ENCODE data around the gene PPP1CA.
A peak's percentile ranks its signal among the peaks of the same experiment; 100 is the strongest.

Gene PPP1CA

DNA sequence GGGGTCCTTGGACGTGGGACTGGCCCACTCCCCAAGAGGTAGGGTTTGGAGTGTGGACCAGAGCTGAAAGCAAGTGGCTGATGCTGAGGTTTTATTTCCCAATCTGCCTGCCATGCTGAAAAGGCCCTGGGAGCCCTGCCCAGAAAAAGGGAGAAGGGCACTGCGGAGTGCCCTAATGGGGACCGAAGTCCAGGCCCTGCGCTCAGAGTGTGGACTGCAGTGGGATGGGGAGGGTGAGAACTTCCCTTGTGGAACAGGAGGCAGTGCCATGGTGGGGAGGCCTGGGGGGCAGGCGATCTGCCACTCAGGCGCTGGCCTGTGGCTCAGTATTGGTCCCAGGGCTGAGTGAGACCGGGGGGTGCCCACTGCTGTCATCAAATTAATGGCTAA, 46.6 kb upstream of the PPP1CA start:
- no peak overlapping the region for H3K4me3 ChIP-seq (ENCODE audit: low read depth in 1 of 2, low read length in 2 of 2)
- ATAC-seq (ENCODE audit: insufficient read depth, low read depth) (no peak), DNase-seq (no peak)
- H3K4me2 ChIP-seq (ENCODE audit: insufficient read depth, low read length) = no peak overlapping the region
- H3K36me3 ChIP-seq (ENCODE audit: insufficient read depth, low read length) = no peaks in the 10 kb centered on the region
- H2AFZ ChIP-seq (ENCODE audit: low read depth, low read length) = no peak overlapping the region
- H3K4me1 ChIP-seq (ENCODE audit: insufficient read depth, low read length) = peaks cover 23% of the 10 kb centered on the region
- no peaks in the 10 kb centered on the region for H3K27me3 ChIP-seq (ENCODE audit: insufficient read depth, low read length, poor library complexity)
- no peak overlapping the region for H3K27ac ChIP-seq (ENCODE audit: low read length)
- H3K79me2 ChIP-seq (ENCODE audit: insufficient read depth, low read length) = peaks cover 6% of the 10 kb centered on the region; the same call in 1 of the 2 replicates
- no peaks in the 10 kb centered on the region for H3K9me3 ChIP-seq (ENCODE audit: insufficient read depth, low read length, severe bottlenecking)
- no peaks in the 10 kb centered on the region for H4K20me1 ChIP-seq (ENCODE audit: insufficient read depth, low read length)
- TF ChIP-seq CTCF (IDR thresholded peaks at IDR 0.05; ENCODE audit: borderline replicate concordance, extremely low read depth, low read length, poor library complexity, severe bottlenecking) (no peak), EZH2 (IDR thresholded peaks at IDR 0.05; ENCODE audit: borderline replicate concordance, low read depth, low read length, severe bottlenecking) (no peak)
- H3K9ac ChIP-seq (ENCODE audit: low read depth, low read length) = no peak overlapping the region

- no peak overlapping the region for H3K4me3 ChIP-seq (ENCODE audit: low read depth in 1 of 2, low read length in 2 of 2)
- H3K4me2 ChIP-seq (ENCODE audit: insufficient read depth, low read length) = peak overlapping the region; percentile 57
- no peak overlapping the region; the same call in 1 of the 2 replicates for H3K27ac ChIP-seq (ENCODE audit: low read length)
Observed at GRCh38 chr11:67445515-67445914, 43.9 kb upstream of the PPP1CA start.

DNA sequence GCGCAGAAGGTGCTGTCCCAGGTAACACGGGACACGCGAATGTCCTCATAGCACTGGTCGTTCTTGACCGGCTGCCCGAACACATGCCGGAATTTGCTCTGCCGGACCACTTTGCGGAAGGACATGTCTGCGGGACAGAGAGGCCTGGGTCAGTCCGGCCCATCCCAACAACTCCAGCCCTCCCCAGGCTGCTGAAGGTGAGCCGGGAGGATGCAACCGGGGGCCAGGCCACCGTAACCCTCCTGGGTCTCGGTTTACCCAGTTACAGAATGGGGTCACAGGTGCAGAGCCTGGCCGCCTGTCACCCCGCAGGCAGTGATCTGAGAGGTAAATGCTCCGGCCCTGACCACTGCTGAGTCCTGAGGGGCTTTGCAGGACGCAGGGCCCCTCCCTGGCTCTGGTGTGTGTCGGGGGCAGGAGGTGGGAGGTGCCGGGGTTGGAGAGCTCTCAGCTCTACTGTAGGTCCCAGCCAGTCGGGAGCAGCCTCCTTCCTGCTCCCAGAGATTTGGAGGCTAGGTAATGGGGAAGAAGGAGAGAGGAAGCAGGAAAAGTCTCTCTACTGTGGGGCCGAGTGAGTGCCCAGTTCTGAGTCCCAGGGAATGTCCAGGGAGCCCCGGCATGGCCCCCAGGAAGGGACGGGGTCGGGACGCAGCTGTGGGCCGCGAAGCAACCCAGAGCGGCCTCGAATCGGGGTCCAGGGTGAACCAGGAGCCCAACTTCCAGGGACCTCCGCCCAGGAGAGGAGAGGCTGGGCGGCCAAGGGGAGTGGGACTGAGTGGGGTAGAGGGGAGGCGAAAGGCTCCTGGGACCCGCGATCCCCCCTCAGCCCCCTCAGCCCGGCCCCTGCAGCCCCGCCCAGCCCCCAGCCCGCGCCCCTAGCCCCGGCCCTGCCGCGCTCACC, 41.1 kb upstream of the PPP1CA start:
- ATAC-seq (ENCODE audit: insufficient read depth, low read depth) (no peak; the same call in 2 of the 3 replicates), DNase-seq (peak; percentile 23)
- H2AFZ ChIP-seq (ENCODE audit: low read depth, low read length) = no peak overlapping the region
- H3K9ac ChIP-seq (ENCODE audit: low read depth, low read length) = peak overlapping the region; percentile 28
- H3K27ac ChIP-seq (ENCODE audit: low read length) = peak overlapping the region; percentile 69
- H4K20me1 ChIP-seq (ENCODE audit: insufficient read depth, low read length) = peaks cover 3% of the 10 kb centered on the region; the same call in 1 of the 2 replicates
- H3K4me3 ChIP-seq (ENCODE audit: low read depth in 1 of 2, low read length in 2 of 2) = no peak overlapping the region
- no peak for TF ChIP-seq EZH2 (IDR thresholded peaks at IDR 0.05; ENCODE audit: borderline replicate concordance, low read depth, low read length, severe bottlenecking)
- no peak for TF ChIP-seq CTCF (IDR thresholded peaks at IDR 0.05; ENCODE audit: borderline replicate concordance, extremely low read depth, low read length, poor library complexity, severe bottlenecking)
- H3K4me1 ChIP-seq (ENCODE audit: insufficient read depth, low read length) = peaks cover 54% of the 10 kb centered on the region
- H3K27me3 ChIP-seq (ENCODE audit: insufficient read depth, low read length, poor library complexity) = no peaks in the 10 kb centered on the region
- peaks cover 17% of the 10 kb centered on the region; the same call in 1 of the 2 replicates for H3K36me3 ChIP-seq (ENCODE audit: insufficient read depth, low read length)
- no peaks in the 10 kb centered on the region for H3K9me3 ChIP-seq (ENCODE audit: insufficient read depth, low read length, severe bottlenecking)
- peak overlapping the region; percentile 57 for H3K4me2 ChIP-seq (ENCODE audit: insufficient read depth, low read length)
- peaks cover 33% of the 10 kb centered on the region for H3K79me2 ChIP-seq (ENCODE audit: insufficient read depth, low read length)

More at GRCh38 chr11:67445515-67445914, 43.9 kb upstream of the PPP1CA start:
- Histone ChIP-seq H3K27me3 (ENCODE audit: insufficient read depth, low read length, poor library complexity) (no peaks in the 10 kb centered on the region), H4K20me1 (ENCODE audit: insufficient read depth, low read length) (peaks cover 3% of the 10 kb centered on the region; the same call in 1 of the 2 replicates), H3K4me1 (ENCODE audit: insufficient read depth, low read length) (peaks cover 30% of the 10 kb centered on the region), H3K9ac (ENCODE audit: low read depth, low read length) (no peak overlapping the region), H3K36me3 (ENCODE audit: insufficient read depth, low read length) (no peaks in the 10 kb centered on the region), H3K9me3 (ENCODE audit: insufficient read depth, low read length, severe bottlenecking) (no peaks in the 10 kb centered on the region), H3K79me2 (ENCODE audit: insufficient read depth, low read length) (peaks cover 9% of the 10 kb centered on the region; the same call in 1 of the 2 replicates), H2AFZ (ENCODE audit: low read depth, low read length) (no peak overlapping the region)
- ATAC-seq (ENCODE audit: insufficient read depth, low read depth) (no peak), DNase-seq (peak; percentile 4)
- TF ChIP-seq CTCF (IDR thresholded peaks at IDR 0.05; ENCODE audit: borderline replicate concordance, extremely low read depth, low read length, poor library complexity, severe bottlenecking) (no peak), EZH2 (IDR thresholded peaks at IDR 0.05; ENCODE audit: borderline replicate concordance, low read depth, low read length, severe bottlenecking) (no peak)
